Left ventricle myocardium inferior (tissue), 1 donor: ENCODE measurements around the gene PTTG2. TPM values are rescaled to one million over a fixed set of nuclear protein-coding genes. Genes with fewer than 3 reads are reported as not detected.
"Not testable (repeated sequence)": the region's sequence is repeated elsewhere in the genome, so short reads cannot be mapped to it uniquely, and the experiment has no call there.

Experiments
- DNase-seq: peaks from one replicate; pipeline ENCODE4 v3.0.0-alpha.2; 2020
- H3K27ac ChIP-seq: fragments of 200-600 bp; replicated peaks from 2 replicates; pipeline ENCODE4 v1.8.0; 2021
- H3K27me3 ChIP-seq: fragments of 200-600 bp; 2 replicates; pipeline ENCODE4 v1.8.0; 2021; ENCODE audit warnings: low read depth
- H3K36me3 ChIP-seq: fragments of 200-600 bp; 2 replicates; pipeline ENCODE4 v1.8.0; 2021
- H3K4me1 ChIP-seq: fragments of 200-600 bp; 2 replicates; pipeline ENCODE4 v1.8.0; 2021
- H3K4me3 ChIP-seq: fragments of 200-600 bp; 2 replicates; pipeline ENCODE4 v1.8.0; 2021; ENCODE audit warnings: mild to moderate bottlenecking, moderate library complexity
- H3K9me3 ChIP-seq: fragments of 200-600 bp; replicated peaks from 2 replicates; pipeline ENCODE4 v1.8.0; 2021
- intact Hi-C: fragments of 100-400 bp; cut with micrococcal nuclease; formaldehyde crosslinking; loops from one replicate; pipeline ENCODE4 v1.11.0; 2022
- long read RNA-seq: library from polyadenylated mRNA; unstranded; transcript quantifications from one replicate; pipeline ENCODE4 v2.0.0, GENCODE V29; 2021
- total RNA-seq: library from RNA; stranded (reverse); fragmentation: NEBNext Ultra II Directional; extraction: Animal tissue kit (Norgen Biotek cat#: 25700); gene quantifications from one replicate; pipeline ENCODE4 v1.2.1, GENCODE V29; 2021
- TF ChIP-seq, protein P1 (sequence below): fragments of 200-600 bp; IDR thresholded peaks from 2 replicates; pipeline ENCODE4 v1.8.0; 2021; ENCODE audit warnings: antibody characterized with exemption, mild to moderate bottlenecking, borderline replicate concordance
- donor health status: DM: no; HTN: yes; CAD: no; lungs with severe emphysema.

The PTTG2 gene
- total RNA-seq = 0.58 TPM
- long read RNA-seq, partial matches to known transcripts = 0 of 1 reads
- long read RNA-seq, other reads (novel, unspliced or antisense) = 0 of 1 reads

DNA sequence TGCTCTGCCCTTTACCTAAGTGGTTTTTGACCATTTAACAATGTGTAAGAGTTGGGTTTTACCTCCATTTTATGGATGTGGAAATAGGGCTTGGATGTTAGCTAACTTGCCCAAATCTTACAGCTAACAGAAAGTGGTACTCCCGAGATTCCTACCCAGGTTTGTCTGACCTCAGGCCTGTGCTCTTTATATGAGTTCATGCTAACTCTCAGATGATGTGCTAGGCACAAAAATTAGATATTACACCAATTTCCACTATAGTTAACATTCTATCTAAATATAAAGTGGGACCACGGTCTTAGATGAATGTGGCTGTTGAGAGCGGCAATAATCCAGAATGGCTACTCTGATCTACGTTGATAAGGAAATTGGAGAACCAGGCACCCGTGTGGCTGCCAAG, at the start of gene PTTG2:
Gene PTTG2, plus strand, starts transcription at position 301 of the 400 bp plus-strand sequence. Its CDS starts 37 bp downstream, at position 338.
- no peak within 1 kb of the TSS for H3K27ac ChIP-seq
- intact Hi-C loops = loop anchor here (10.0 kb wide), 1 partner anchor 65 kb away; the partner anchor contains the start of gene TBC1D1
- no peaks in the 10 kb centered on the region for H3K36me3 ChIP-seq
- no peaks in the 10 kb centered on the region for H3K9me3 ChIP-seq
- H3K4me3 ChIP-seq = no peak within 1 kb of the TSS
- H3K4me1 ChIP-seq = peaks cover 17% of the 10 kb centered on the region
- no peaks in the 10 kb centered on the region for H3K27me3 ChIP-seq
- DNase-seq = no peak
- TF ChIP-seq, protein P1, sequence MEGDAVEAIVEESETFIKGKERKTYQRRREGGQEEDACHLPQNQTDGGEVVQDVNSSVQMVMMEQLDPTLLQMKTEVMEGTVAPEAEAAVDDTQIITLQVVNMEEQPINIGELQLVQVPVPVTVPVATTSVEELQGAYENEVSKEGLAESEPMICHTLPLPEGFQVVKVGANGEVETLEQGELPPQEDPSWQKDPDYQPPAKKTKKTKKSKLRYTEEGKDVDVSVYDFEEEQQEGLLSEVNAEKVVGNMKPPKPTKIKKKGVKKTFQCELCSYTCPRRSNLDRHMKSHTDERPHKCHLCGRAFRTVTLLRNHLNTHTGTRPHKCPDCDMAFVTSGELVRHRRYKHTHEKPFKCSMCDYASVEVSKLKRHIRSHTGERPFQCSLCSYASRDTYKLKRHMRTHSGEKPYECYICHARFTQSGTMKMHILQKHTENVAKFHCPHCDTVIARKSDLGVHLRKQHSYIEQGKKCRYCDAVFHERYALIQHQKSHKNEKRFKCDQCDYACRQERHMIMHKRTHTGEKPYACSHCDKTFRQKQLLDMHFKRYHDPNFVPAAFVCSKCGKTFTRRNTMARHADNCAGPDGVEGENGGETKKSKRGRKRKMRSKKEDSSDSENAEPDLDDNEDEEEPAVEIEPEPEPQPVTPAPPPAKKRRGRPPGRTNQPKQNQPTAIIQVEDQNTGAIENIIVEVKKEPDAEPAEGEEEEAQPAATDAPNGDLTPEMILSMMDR = no peak

DNA sequence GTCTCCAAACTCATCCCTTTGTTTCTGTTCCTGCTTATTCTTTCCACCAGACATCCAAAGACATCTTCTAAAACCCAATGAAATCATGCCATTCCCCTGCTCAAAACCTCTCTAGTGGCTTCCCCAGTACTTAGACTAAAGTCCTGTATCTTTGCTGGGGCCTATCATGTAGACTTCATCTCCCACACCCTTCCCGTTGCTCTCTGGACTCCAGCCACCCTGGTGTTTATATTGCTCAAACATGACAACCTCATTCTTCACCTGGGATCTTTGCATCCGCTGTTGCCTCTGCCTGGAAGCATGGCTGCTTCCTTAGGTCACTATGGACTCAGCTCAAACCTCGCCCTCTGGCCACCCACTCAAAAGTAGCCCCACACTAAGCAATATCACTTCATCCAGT, 45.7 kb upstream of the PTTG2 start:
- TF ChIP-seq, protein P1 = no peak
- Histone ChIP-seq H3K4me1 (peaks cover 36% of the 10 kb centered on the region), H3K27me3 (no peaks in the 10 kb centered on the region), H3K36me3 (no peaks in the 10 kb centered on the region), H3K4me3 (no peak overlapping the region), H3K9me3 (no peaks in the 10 kb centered on the region), H3K27ac (no peak overlapping the region)
- intact Hi-C loops = no loop called here
- no peak for DNase-seq

DNA sequence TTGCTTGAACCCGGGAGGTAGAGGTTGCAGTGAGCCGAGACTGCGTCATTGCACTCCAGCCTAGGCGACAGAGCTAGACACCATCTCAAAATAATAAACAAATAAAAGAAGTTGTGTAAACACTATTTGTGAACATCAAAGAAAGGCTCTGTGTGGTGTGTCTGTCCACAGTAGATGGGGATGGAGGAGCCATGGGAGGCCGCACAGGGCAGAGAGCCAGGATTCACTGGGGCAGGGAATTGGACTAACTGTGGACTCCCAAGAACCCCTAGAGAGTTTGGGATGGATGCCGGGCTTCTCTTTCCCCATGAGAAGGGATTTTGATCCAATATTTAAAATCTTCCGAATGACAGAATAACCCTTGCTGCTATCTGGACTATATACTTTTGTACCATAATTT, 42.8 kb upstream of the PTTG2 start:
- Histone ChIP-seq H3K9me3 (no peaks in the 10 kb centered on the region), H3K4me3 (no peak overlapping the region), H3K4me1 (peaks cover 9% of the 10 kb centered on the region), H3K36me3 (no peaks in the 10 kb centered on the region), H3K27me3 (no peaks in the 10 kb centered on the region), H3K27ac (no peak overlapping the region)
- intact Hi-C loops = no loop called here
- TF ChIP-seq, protein P1 = no peak
- peak; percentile 36 for DNase-seq

DNA sequence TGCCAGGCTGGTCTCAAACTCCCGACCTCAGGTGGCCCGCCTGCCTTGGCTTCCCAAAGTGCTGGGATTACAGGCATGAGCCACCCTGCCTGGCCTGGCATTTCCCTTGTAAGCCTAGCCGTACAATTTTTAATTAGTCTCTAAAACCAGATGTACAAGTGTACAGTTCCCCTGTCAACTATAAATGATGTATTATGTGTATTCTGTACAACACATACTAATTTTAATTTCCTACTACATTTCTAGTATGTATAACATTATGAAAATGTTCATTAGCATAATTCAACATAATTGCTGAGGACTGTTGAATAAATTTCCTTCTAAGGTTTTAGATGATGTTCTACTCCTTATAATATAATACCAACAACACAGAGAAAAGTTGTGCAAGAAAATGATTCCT, 41.5 kb upstream of the PTTG2 start:
- intact Hi-C loops = no loop called here
- no peak for DNase-seq

DNA sequence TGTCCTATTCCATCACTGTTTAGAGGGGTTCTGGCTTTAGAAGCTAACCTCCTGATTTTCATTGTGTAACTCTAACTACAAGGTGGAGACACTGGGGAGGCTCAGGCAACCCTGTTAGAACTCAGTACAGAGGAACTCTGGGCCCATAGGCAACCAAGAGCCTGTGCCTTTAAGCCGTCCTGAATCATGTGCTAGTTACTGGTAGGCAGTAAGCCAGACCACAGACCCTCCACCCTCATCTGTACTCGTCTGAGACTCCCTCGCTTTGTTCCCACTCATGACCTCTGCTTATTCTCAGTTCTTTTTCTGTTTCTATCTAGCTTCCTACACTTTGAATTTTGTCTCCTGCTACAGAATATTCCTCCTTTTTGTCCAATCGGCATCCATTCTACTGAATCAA, 37.9 kb upstream of the PTTG2 start:
- Histone ChIP-seq H3K36me3 (no peaks in the 10 kb centered on the region), H3K9me3 (no peaks in the 10 kb centered on the region), H3K4me1 (peaks cover 11% of the 10 kb centered on the region), H3K27ac (no peak overlapping the region), H3K27me3 (no peaks in the 10 kb centered on the region), H3K4me3 (no peak overlapping the region)
- TF ChIP-seq, protein P1 = no peak
- no peak for DNase-seq
- intact Hi-C loops = no loop called here

More for the DNA sequence above, 41.5 kb upstream of the PTTG2 start:
- H3K27me3 ChIP-seq = no peaks in the 10 kb centered on the region
- TF ChIP-seq, protein P1 = no peak
- peaks cover 4% of the 10 kb centered on the region for H3K4me1 ChIP-seq
- no peak overlapping the region for H3K27ac ChIP-seq
- no peaks in the 10 kb centered on the region for H3K9me3 ChIP-seq
- no peaks in the 10 kb centered on the region for H3K36me3 ChIP-seq
- no peak overlapping the region for H3K4me3 ChIP-seq

DNA sequence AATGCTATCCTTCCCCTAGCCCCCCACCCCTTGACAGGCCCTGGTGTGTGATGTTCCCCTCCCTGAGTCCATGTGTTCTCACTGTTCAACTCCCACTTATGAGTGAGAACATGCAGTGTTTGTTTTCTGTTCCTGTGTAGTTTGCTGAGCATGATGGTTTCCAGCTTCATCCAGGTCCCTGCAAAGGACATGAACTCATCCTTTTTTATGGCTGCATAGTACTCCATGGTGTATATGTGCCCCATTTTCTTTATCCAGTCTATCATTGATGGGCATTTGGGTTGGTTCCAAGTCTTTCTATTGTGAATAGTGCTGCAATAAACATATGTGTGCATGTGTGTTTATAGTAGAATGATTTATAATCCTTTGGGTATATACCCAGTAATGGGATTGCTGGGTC, 37.1 kb upstream of the PTTG2 start:
- DNase-seq, H3K27me3 ChIP-seq, H3K9me3 ChIP-seq, intact Hi-C loops, H3K4me3 ChIP-seq, H3K27ac ChIP-seq, H3K36me3 ChIP-seq: not testable (repeated sequence)
- H3K4me1 ChIP-seq = peaks cover 15% of the 10 kb centered on the region
